ENCODE results near the gene QKI.

QKI gene

DNA sequence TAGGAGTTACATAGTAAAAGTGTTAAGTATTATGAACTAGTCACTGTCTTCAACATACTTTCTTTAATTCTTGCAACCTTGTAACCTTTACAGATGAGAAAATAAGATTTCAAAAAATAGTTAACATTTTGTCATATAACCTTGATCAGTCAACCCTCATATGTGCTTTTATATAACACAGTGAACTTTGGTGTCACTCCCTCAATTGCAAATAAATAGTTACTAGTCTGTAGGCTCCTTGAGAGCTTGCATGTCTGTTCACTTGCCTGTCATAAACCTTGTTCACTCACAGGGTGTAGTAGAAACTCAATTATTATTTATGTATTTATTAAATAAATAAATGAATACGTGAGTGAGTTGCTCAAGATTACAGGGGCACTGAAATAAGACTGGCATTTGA lies 107.5 kb downstream of the QKI start:
- no peak for TF ChIP-seq CTCF (IDR thresholded peaks at IDR 0.05; ENCODE audit: low read depth, low read length, missing control alignments)
- H3K4me3 ChIP-seq (ENCODE audit: low read depth, low read length) = no peak overlapping the region
- DNase-seq (ENCODE audit: low read depth) = no peak

DNA sequence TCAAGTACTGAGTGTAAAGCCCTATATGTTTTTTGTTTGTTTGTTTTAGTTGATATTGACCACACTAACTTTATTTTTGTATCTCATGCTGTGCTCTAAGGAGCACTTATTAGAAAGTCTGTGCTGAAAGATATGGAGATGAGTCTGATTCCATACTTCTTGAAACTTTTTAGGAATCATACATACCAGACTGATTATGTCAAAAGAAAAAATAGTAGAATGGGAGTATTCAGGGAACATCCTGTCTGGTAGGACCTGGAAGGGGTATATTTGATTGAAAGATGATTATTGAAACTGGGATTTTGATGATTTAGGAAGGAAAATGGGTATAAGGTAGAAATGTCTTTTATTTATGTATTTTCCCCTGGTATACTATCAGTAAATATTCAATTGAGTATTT lies 111.4 kb downstream of the QKI start:
- H3K4me3 ChIP-seq (ENCODE audit: low read depth, low read length) = no peak overlapping the region
- no peak for TF ChIP-seq CTCF (IDR thresholded peaks at IDR 0.05; ENCODE audit: low read depth, low read length, missing control alignments)
- DNase-seq (ENCODE audit: low read depth) = no peak

- DNase-seq (ENCODE audit: low read depth) = no peak
- H3K4me3 ChIP-seq (ENCODE audit: low read depth, low read length) = no peak overlapping the region
- no peak for TF ChIP-seq CTCF (IDR thresholded peaks at IDR 0.05; ENCODE audit: low read depth, low read length, missing control alignments)
These were observed 111.8 kb downstream of the QKI start for GRCh38 chr6:163526346-163526745.

DNA sequence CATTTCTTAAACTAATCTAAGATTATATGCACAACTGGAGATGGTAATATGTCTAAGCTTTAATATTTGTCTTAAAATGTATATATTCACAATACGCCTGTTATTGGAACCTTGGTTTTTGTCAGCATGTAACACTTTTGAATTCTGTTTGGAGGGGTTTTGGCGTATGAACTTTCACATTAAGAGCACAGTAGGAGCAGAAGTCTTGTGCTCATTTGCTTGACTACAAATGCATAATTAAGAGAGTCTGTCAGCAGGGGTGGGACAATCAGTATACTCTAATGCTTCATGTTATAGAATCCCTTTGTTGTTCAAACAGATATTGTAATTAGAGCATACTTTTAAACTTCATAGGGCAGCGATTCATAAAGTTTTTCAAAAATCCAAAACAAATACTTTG lies 112.8 kb downstream of the QKI start:
- no peak for TF ChIP-seq CTCF (IDR thresholded peaks at IDR 0.05; ENCODE audit: low read depth, low read length, missing control alignments)
- no peak for DNase-seq (ENCODE audit: low read depth)
- H3K4me3 ChIP-seq (ENCODE audit: low read depth, low read length) = no peak overlapping the region

- no peak overlapping the region for H3K4me3 ChIP-seq (ENCODE audit: low read depth, low read length)
- no peak for DNase-seq (ENCODE audit: low read depth)
- no peak for TF ChIP-seq CTCF (IDR thresholded peaks at IDR 0.05; ENCODE audit: low read depth, low read length, missing control alignments)
These were observed 115.1 kb downstream of the QKI start for GRCh38 chr6:163529605-163530004.

DNA sequence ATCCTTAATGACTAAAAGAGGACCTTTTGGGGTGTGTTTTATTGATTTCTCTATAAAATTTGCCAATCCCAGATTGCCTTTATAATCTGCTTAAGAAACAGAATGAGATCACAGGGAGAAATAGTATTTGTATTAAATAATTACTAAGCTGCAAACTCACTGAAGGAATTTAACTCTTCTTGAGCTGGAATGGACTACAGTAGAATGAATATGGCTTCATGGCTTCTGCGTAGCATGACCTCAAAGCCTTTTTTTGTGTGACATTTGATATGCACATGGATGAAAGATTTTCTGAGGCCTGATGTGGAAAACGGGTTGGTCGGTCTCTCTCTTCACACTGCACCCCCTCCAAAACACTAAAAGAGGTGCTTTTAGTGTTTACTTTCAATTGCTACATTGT lies 115.9 kb downstream of the QKI start:
- no peak for DNase-seq (ENCODE audit: low read depth)
- H3K4me3 ChIP-seq (ENCODE audit: low read depth, low read length) = no peak overlapping the region
- TF ChIP-seq CTCF (IDR thresholded peaks at IDR 0.05; ENCODE audit: low read depth, low read length, missing control alignments) = no peak

GRCh38 chr6:163531122-163531521 lies 116.6 kb downstream of the QKI start:
- no peak for TF ChIP-seq CTCF (IDR thresholded peaks at IDR 0.05; ENCODE audit: low read depth, low read length, missing control alignments)
- no peak overlapping the region for H3K4me3 ChIP-seq (ENCODE audit: low read depth, low read length)
- no peak for DNase-seq (ENCODE audit: low read depth)

Data from GM12864 (cell line).